Small intestine (tissue), 7 donors: ENCODE measurements around the gene MUSK. TPM values are rescaled to one million over a fixed set of nuclear protein-coding genes. Genes with fewer than 3 reads are reported as not detected.
A peak's percentile ranks its signal among the peaks of the same experiment; 100 is the strongest.
"Not testable (repeated sequence)": the region's sequence is repeated elsewhere in the genome, so short reads cannot be mapped to it uniquely, and the experiment has no call there.

Experiments
- DNase-seq, 2 donors: peaks; one replicate each; pipeline versions ENCODE4 v3.0.0 to v3.0.0-alpha.2; 2013
- FAIRE-seq: peaks from 2 replicates; lab custom pipeline; 2012; peaks lifted over from hg19 to GRCh38; lab: Jason Lieb, UNC
- H3K27ac ChIP-seq, 3 donors: one replicate each; pipeline ENCODE4 v1.5.1; 2013; ENCODE audit warnings: low read length in 2 of 3, mild to moderate bottlenecking in 2 of 3, control low read depth in 1 of 3, inconsistent platforms in 1 of 3, low read depth in 1 of 3, moderate library complexity in 1 of 3
- H3K27me3 ChIP-seq, 3 donors: one replicate each; pipeline ENCODE4 v1.6.1; 2013; ENCODE audit warnings: low read length in 3 of 3, inconsistent platforms in 1 of 3; ENCODE audit not compliant: control insufficient read depth in 3 of 3, insufficient read depth in 3 of 3
- H3K36me3 ChIP-seq, 3 donors: one replicate each; pipeline ENCODE4 v1.6.1; 2013; ENCODE audit warnings: low read length in 3 of 3, inconsistent platforms in 1 of 3, low read depth in 1 of 3, mild to moderate bottlenecking in 1 of 3, moderate library complexity in 1 of 3; ENCODE audit not compliant: control insufficient read depth in 3 of 3, insufficient read depth in 2 of 3
- H3K4me1 ChIP-seq, 3 donors: one replicate each; pipeline ENCODE4 v1.6.1; 2013; ENCODE audit warnings: low read length in 2 of 3, inconsistent platforms in 1 of 3, low read depth in 1 of 3, mild to moderate bottlenecking in 1 of 3, moderate library complexity in 1 of 3; ENCODE audit not compliant: control insufficient read depth in 3 of 3, insufficient read depth in 2 of 3
- H3K4me3 ChIP-seq, 3 donors: one replicate each; pipeline ENCODE4 v1.5.1; 2013; ENCODE audit warnings: low read length in 3 of 3, control low read depth in 1 of 3, inconsistent platforms in 1 of 3, low read depth in 1 of 3, mild to moderate bottlenecking in 1 of 3, moderate library complexity in 1 of 3
- H3K9me3 ChIP-seq, 2 donors: one replicate each; pipeline ENCODE4 v1.6.1; 2013; ENCODE audit warnings: low read depth in 1 of 2, low read length in 1 of 2; ENCODE audit not compliant: control insufficient read depth in 2 of 2, insufficient read depth in 1 of 2
- WGBS, 3 donors: extraction: QIAGEN DNeasy Blood & Tissue Kit; methylation state at CpG; one replicate each; pipeline ENCODE4 v1.1.7; 2013; 5-methylcytosine and 5-hydroxymethylcytosine counted together
- polyA plus RNA-seq, 4 donors: library from polyadenylated mRNA; stranded (reverse) in 3 of 4; unstranded in 1 of 4; fragments of 200-250 nt in 3 of 4; fragments of 120-200 nt in 1 of 4; gene quantifications; one replicate each; pipeline versions ENCODE4 v1.2.1 to v1.2.3, GENCODE V29; 2013
- donor health status: healthy with polysubstance abuse.
- donor health status: control.
- donor health status: control.
- donor health status: Bipolar disorder and iron deficiency.
- donor health status: healthy.

The MUSK gene
- polyA plus RNA-seq, 4 donors = 0.54 to 1.9 (median 1.2) TPM; not detected in 1

GRCh38 chr9:110812886-110813285 lies 144.3 kb downstream of the MUSK start:
- H3K4me3 ChIP-seq = no peak overlapping the region
- no peaks in the 10 kb centered on the region for H3K4me1 ChIP-seq
- FAIRE-seq (no peak), DNase-seq (no peak)
- 74 to 88% (median 83%) methylated on average over 3 of the region's 3 CpGs for WGBS, 3 donors
- no peaks in the 10 kb centered on the region for H3K27me3 ChIP-seq
- H3K36me3 ChIP-seq = no peaks in the 10 kb centered on the region
- no peaks in the 10 kb centered on the region for H3K9me3 ChIP-seq
- no peak overlapping the region for H3K27ac ChIP-seq

DNA sequence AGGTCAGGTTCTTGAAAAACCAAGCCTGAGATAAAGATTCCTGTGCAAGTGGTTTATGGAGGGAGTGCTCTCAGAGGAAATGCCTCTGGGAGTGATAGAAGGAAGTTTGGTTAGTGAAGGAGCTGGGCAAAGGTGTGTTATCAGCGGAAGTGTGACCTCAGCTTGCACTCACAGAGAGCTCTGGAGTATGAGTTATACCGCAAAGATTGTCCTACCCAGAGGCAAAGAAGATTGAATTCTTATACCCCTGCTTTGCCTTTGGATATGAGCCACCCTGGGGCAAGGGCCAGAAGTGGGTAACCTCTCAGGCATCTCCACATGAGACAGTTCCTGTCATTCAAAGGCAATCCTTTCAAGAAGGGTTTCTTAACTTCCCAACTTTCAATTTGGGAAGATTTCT lies 145.6 kb downstream of the MUSK start:
- WGBS, 3 donors = 29 to 60% (median 43%) methylated on average over 2 of the region's 2 CpGs
- Histone ChIP-seq H3K27me3 (no peaks in the 10 kb centered on the region), H3K9me3 (no peaks in the 10 kb centered on the region), H3K27ac (no peak overlapping the region), H3K36me3 (no peaks in the 10 kb centered on the region), H3K4me3 (no peak overlapping the region), H3K4me1 (no peaks in the 10 kb centered on the region)
- DNase-seq = peak in 1 of 2 donors; percentile 10
- FAIRE-seq = no peak

GRCh38 chr9:110815361-110815760 lies 146.8 kb downstream of the MUSK start:
- no peak for DNase-seq
- no peak for FAIRE-seq
- Histone ChIP-seq H3K4me3 (no peak overlapping the region), H3K9me3 (no peaks in the 10 kb centered on the region), H3K27ac (no peak overlapping the region), H3K4me1 (no peaks in the 10 kb centered on the region), H3K27me3 (no peaks in the 10 kb centered on the region), H3K36me3 (no peaks in the 10 kb centered on the region)
- 50 to 94% (median 57%) methylated on average over 1 of the region's 1 CpG for whole genome bisulfite sequencing, 3 donors

DNA sequence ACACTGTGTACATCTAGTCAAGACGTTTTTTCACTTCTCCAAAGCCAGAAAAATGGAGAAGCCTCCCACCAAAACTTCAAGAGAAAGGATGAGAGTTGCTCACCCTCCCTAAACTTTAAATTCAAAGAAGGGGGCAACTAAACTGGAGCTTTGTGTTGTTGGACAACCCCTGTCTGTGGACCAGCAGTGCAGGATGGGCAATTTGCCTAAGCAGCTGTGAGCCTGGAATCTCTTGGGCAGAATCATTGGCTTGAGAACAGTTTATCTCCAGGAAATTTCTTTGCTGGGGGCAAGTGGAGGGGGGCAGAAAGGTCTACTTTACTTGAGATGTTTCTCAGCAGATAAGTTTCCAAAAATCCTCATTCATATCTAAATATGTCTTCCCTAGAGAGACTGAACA lies 151.8 kb downstream of the MUSK start:
- Histone ChIP-seq H3K9me3 (peaks cover 0 to 3% of the 10 kb centered on the region in 2 donors), H3K36me3 (no peaks in the 10 kb centered on the region), H3K4me1 (no peaks in the 10 kb centered on the region), H3K27ac (no peak overlapping the region), H3K4me3 (no peak overlapping the region), H3K27me3 (no peaks in the 10 kb centered on the region)
- DNase-seq (no peak), FAIRE-seq (no peak)
- WGBS, 3 donors = 31 to 42% (median 36%) methylated on average over 1 of the region's 1 CpG

DNA sequence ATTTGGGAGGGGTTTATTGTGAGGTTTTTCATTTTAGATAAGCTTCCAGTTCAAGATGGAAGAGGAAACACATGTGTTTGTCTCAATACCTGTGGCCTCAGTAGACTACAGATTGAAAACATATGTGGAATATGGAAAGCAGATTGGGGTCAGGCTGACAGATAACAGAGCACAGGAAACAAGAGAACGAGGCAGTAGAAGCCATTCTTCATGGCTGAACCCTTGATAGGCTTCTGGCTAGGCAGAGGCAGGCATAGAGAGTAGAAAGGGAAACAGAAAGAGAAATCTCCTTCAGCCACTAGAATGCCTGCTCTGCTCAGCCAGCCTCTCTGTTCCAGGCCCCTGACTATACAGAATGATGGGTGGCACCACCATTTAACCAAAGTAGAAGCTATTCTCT lies 152.5 kb downstream of the MUSK start:
- Histone ChIP-seq H3K4me1 (no peaks in the 10 kb centered on the region), H3K36me3 (no peaks in the 10 kb centered on the region), H3K27me3 (no peaks in the 10 kb centered on the region), H3K27ac (no peak overlapping the region), H3K9me3 (peaks cover 0 to 3% of the 10 kb centered on the region in 2 donors), H3K4me3 (no peak overlapping the region)
- WGBS, 3 donors = 16 to 37% (median 30%) methylated on average over 1 of the region's 1 CpG
- DNase-seq (no peak), FAIRE-seq (no peak)

- not testable (repeated sequence) for DNase-seq, H3K4me1 ChIP-seq, H3K36me3 ChIP-seq, FAIRE-seq, H3K9me3 ChIP-seq, H3K27ac ChIP-seq, H3K27me3 ChIP-seq, H3K4me3 ChIP-seq
Observed at GRCh38 chr9:110825129-110825528, 156.5 kb downstream of the MUSK start.

GRCh38 chr9:110825950-110826349 lies 157.4 kb downstream of the MUSK start:
- Histone ChIP-seq H3K27ac (no peak overlapping the region), H3K9me3 (peaks cover 0 to 3% of the 10 kb centered on the region in 2 donors), H3K4me1 (no peaks in the 10 kb centered on the region), H3K4me3 (no peak overlapping the region), H3K36me3 (no peaks in the 10 kb centered on the region), H3K27me3 (no peaks in the 10 kb centered on the region)
- DNase-seq (no peak), FAIRE-seq (no peak)
- 82 to 84% (median 82%) methylated on average over 2 of the region's 2 CpGs for WGBS, 3 donors

DNA sequence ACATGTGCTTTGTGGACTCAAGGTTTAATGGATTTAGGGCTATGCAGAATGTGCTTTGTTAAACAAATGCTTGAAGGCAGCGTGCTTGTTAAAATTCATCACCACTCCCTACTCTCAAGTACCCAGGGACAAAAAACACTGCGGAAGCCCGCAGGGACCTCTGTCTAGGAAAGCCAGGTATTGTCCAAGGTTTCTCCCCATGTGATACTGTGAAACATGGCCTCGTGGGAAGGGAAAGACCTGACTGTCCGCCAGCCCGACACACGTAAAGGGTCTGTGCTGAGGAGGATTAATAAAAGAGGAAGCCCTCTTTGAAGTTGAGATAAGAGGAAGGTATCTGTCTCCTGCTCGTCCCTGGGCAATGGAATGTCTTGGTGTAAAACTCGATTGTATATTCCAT lies 157.8 kb downstream of the MUSK start:
- H3K4me1 ChIP-seq, H3K4me3 ChIP-seq, H3K9me3 ChIP-seq, H3K36me3 ChIP-seq, H3K27me3 ChIP-seq, DNase-seq, FAIRE-seq, H3K27ac ChIP-seq: not testable (repeated sequence)
- 49 to 62% (median 61%) methylated on average over 9 of the region's 9 CpGs for WGBS, 3 donors

DNA sequence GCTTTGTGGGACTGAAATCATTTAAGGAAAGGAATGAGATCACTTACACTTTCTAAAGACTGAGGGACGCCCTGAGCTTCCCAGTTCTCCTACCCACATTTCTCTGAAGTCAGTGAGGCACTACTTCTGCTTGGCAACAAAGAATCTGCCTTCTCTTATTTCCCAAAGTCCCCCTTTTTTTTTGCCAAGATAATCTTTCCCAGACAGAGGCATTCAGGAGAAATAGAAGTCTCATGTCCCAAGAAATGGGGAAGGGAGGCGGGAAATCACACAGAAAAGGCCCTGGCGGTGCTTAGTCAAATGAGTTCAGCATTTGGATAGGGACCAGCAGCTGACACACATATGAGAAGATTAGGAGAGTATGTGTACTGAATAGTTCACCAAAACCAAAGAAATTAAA lies 159.7 kb downstream of the MUSK start:
- Histone ChIP-seq H3K27me3 (no peaks in the 10 kb centered on the region), H3K27ac (no peak overlapping the region), H3K4me3 (no peak overlapping the region), H3K36me3 (no peaks in the 10 kb centered on the region), H3K4me1 (no peaks in the 10 kb centered on the region), H3K9me3 (no peaks in the 10 kb centered on the region)
- no peak for DNase-seq
- 69 to 85% (median 85%) methylated on average over 3 of the region's 3 CpGs for WGBS, 3 donors
- FAIRE-seq = no peak
